Sigmoid colon (tissue), 4 donors: ENCODE measurements around the gene SGSM1.

Experiments used
- CTCF ChIP-seq, 4 experiments: fragments of 450-650 bp in 3 of 4; fragments of 200-600 bp in 1 of 4; IDR thresholded peaks; one replicate each; pipeline ENCODE4 v1.5.1; 2016 to 2019; ENCODE audit warnings: antibody characterized with exemption in 4 of 4, mild to moderate bottlenecking in 3 of 4, moderate library complexity in 2 of 4
- POLR2AphosphoS5 ChIP-seq, 4 donors: sonication (generic); formaldehyde crosslinking; IDR thresholded peaks; one replicate each; pipeline ENCODE4 v1.6.1; 2017; ENCODE audit warnings: antibody characterized with exemption in 4 of 4

GRCh38 chr22:24760708-24761306 is 45.2 kb upstream of the SGSM1 start:
- TF ChIP-seq POLR2AphosphoS5 (IDR thresholded peaks at IDR 0.05) (no peak), CTCF (IDR thresholded peaks at IDR 0.05) (no peak)
